ENCODE results near the gene CAPN5.

GRCh38 chr11:77096591-77097019 is 29.8 kb downstream of the CAPN5 start:
- TF ChIP-seq MAFK (IDR thresholded peaks at IDR 0.05; ENCODE audit: low read depth, low read length) (no peak), RAD21 (IDR thresholded peaks at IDR 0.05 in 1 of 2, conservative IDR thresholded peaks at IDR 0.05 in 1 of 2; ENCODE audit: low read depth in 2 of 2, low read length in 2 of 2) (no peak), CTCF (IDR thresholded peaks at IDR 0.05; ENCODE audit: control extremely low read depth in 1 of 3, insufficient read depth in 1 of 3, low read depth in 1 of 3, low read length in 3 of 3) (no peak), SUZ12 (IDR thresholded peaks at IDR 0.05; ENCODE audit: low read length) (no peak), EGR1 (IDR thresholded peaks at IDR 0.05; ENCODE audit: borderline replicate concordance, low read depth, low read length) (no peak), SIRT6 (IDR thresholded peaks at IDR 0.05; ENCODE audit: low read length) (no peak), POLR2A (IDR thresholded peaks at IDR 0.05; ENCODE audit: control extremely low read depth in 1 of 2, low read depth in 2 of 2, low read length in 2 of 2) (no peak), SP4 (IDR thresholded peaks at IDR 0.05; ENCODE audit: low read length) (no peak), EZH2 (IDR thresholded peaks at IDR 0.05; ENCODE audit: low read depth, low read length, severe bottlenecking) (no peak)
